Measurements from ENCODE around the gene AP3B2. TPM values are rescaled to one million over a fixed set of nuclear protein-coding genes. Genes with fewer than 3 reads are reported as not detected.

AP3B2 gene
- polyA plus RNA-seq, 1 donor (not counting 4 experiments of a cell fraction or from before 2014, with no cell fraction given): 0.25 TPM

GRCh38 chr15:82624008-82624407 is 85.7 kb downstream of the AP3B2 start:
- FAIRE-seq (no peak), DNase-seq (ENCODE audit: low read depth, low spot score) (no peak)
- Histone ChIP-seq H3K4me3 (ENCODE audit: control insufficient read depth in 2 of 3, extremely low read depth in 1 of 3, insufficient read depth in 2 of 3, low read depth in 1 of 3, low read length in 3 of 3) (no peak overlapping the region), H3K27me3 (ENCODE audit: control insufficient read depth, extremely low read depth, insufficient read depth, low read length) (no peaks in the 10 kb centered on the region), H3K4me1 (ENCODE audit: control insufficient read depth, extremely low read depth, insufficient read depth, low read length) (no peaks in the 10 kb centered on the region), H3K79me2 (ENCODE audit: control insufficient read depth, insufficient read depth, low read length) (no peaks in the 10 kb centered on the region), H3K9me3 (ENCODE audit: control insufficient read depth, low read depth, low read length) (no peaks in the 10 kb centered on the region), H2AFZ (ENCODE audit: control insufficient read depth, low read length) (no peak overlapping the region), H3K27ac (ENCODE audit: control insufficient read depth, insufficient read depth, low read length) (no peak overlapping the region), H4K20me1 (ENCODE audit: control insufficient read depth, extremely low read depth, insufficient read depth, low read length) (no peaks in the 10 kb centered on the region), H3K9me1 (ENCODE audit: control insufficient read depth, extremely low read depth, insufficient read depth, low read length) (no peaks in the 10 kb centered on the region), H3K4me2 (ENCODE audit: control insufficient read depth, extremely low read depth, insufficient read depth, low read depth, low read length) (no peak overlapping the region), H3K36me3 (ENCODE audit: control insufficient read depth in 2 of 2, extremely low read depth in 1 of 2, insufficient read depth in 2 of 2, low read length in 2 of 2) (no peaks in the 10 kb centered on the region), H3K9ac (ENCODE audit: control insufficient read depth, extremely low read depth, insufficient read depth, low read length) (no peak overlapping the region)
- TF ChIP-seq EZH2 (IDR thresholded peaks at IDR 0.05; ENCODE audit: low read length): no peak
- no peak for TF ChIP-seq CTCF (optimal IDR thresholded peaks at IDR 0.05 in 1 of 3, IDR thresholded peaks at IDR 0.05 in 1 of 3, conservative IDR thresholded peaks at IDR 0.05 in 1 of 3; ENCODE audit: extremely low read depth in 1 of 3, insufficient read depth in 2 of 3, low read length in 3 of 3)
- dilution Hi-C loops (cut with MboI; ENCODE audit: extremely low pct_ligation_motif_present, low sequenced_read_pairs): no loop called here

GRCh38 chr15:82621970-82622369 is 87.7 kb downstream of the AP3B2 start:
- Histone ChIP-seq H3K9ac (ENCODE audit: control insufficient read depth, extremely low read depth, insufficient read depth, low read length) (no peak overlapping the region), H4K20me1 (ENCODE audit: control insufficient read depth, extremely low read depth, insufficient read depth, low read length) (no peaks in the 10 kb centered on the region)

More at GRCh38 chr15:82621970-82622369, 87.7 kb downstream of the AP3B2 start:
- Histone ChIP-seq H3K27ac (ENCODE audit: control insufficient read depth, insufficient read depth, low read length) (no peak overlapping the region), H3K4me3 (ENCODE audit: control insufficient read depth in 2 of 3, extremely low read depth in 1 of 3, insufficient read depth in 2 of 3, low read depth in 1 of 3, low read length in 3 of 3) (no peak overlapping the region), H3K36me3 (ENCODE audit: control insufficient read depth in 2 of 2, extremely low read depth in 1 of 2, insufficient read depth in 2 of 2, low read length in 2 of 2) (no peaks in the 10 kb centered on the region), H2AFZ (ENCODE audit: control insufficient read depth, low read length) (no peak overlapping the region), H3K4me2 (ENCODE audit: control insufficient read depth, extremely low read depth, insufficient read depth, low read depth, low read length) (no peak overlapping the region), H3K4me1 (ENCODE audit: control insufficient read depth, extremely low read depth, insufficient read depth, low read length) (no peaks in the 10 kb centered on the region), H3K9me1 (ENCODE audit: control insufficient read depth, extremely low read depth, insufficient read depth, low read length) (no peaks in the 10 kb centered on the region), H3K79me2 (ENCODE audit: control insufficient read depth, insufficient read depth, low read length) (no peaks in the 10 kb centered on the region), H3K27me3 (ENCODE audit: control insufficient read depth, extremely low read depth, insufficient read depth, low read length) (no peaks in the 10 kb centered on the region), H3K9me3 (ENCODE audit: control insufficient read depth, low read depth, low read length) (no peaks in the 10 kb centered on the region)
- dilution Hi-C loops (cut with MboI; ENCODE audit: extremely low pct_ligation_motif_present, low sequenced_read_pairs): no loop called here
- DNase-seq (ENCODE audit: low read depth, low spot score) (no peak), FAIRE-seq (no peak)
- peak; percentile 18 to 52 (median 27) for TF ChIP-seq CTCF (optimal IDR thresholded peaks at IDR 0.05 in 1 of 3, IDR thresholded peaks at IDR 0.05 in 1 of 3, conservative IDR thresholded peaks at IDR 0.05 in 1 of 3; ENCODE audit: extremely low read depth in 1 of 3, insufficient read depth in 2 of 3, low read length in 3 of 3)
- no peak for TF ChIP-seq EZH2 (IDR thresholded peaks at IDR 0.05; ENCODE audit: low read length)
